OCI-LY7 (cell line): ENCODE results near the gene UQCRHL.

ENCODE experiments used
- CTCF ChIP-seq: fragments of 200-600 bp; sonication (generic); conservative IDR thresholded peaks from 2 replicates; pipeline ENCODE4 v1.5.1; 2014; ENCODE audit warnings: mild to moderate bottlenecking, antibody characterized with exemption, low read length, moderate library complexity, mixed read lengths
- EZH2phosphoT487 ChIP-seq: fragments of 200-600 bp; sonication (generic); IDR thresholded peaks from 2 replicates; pipeline ENCODE4 v1.6.1; 2018; ENCODE audit warnings: low read depth, borderline replicate concordance, mild to moderate bottlenecking, mixed run types, antibody characterized with exemption, low read length, moderate library complexity, mixed read lengths

GRCh38 chr1:15834406-15835204 lies 27.2 kb upstream of the UQCRHL start:
- TF ChIP-seq CTCF: no peak
- TF ChIP-seq EZH2phosphoT487: no peak
